Measurements from ENCODE around the gene NSDHL.

DNA sequence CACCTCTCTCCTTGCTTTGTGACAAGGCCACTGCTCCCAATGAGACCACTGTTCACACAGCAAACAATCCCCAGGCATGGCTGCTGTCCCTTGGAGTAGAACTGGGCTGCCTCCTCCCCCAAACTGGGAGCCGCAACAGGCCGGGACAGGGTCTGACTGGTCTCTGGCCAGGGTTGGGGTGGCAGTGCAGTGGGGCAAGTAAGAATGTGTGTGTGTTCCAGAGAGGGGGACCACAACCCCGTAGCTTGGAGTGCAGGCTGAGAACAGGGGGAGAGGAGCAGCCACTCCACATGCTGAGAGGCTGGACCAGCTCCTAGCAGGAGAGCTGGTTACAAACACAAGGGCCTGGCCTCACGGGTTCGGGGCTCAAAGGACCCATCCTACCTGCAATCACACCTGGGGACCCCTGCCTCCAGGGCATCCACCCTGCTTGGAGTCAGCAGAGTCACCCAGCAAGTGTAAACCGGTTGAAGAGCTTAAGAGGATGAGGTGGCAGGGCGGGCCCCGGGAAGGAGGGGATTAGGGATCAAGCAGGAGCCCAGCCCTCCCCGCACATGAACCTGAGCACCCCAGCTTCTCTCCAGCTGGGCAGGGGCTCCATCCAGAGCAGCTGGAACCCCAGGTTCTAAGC is 63.2 kb downstream of the NSDHL start:
- TF ChIP-seq, protein P1, sequence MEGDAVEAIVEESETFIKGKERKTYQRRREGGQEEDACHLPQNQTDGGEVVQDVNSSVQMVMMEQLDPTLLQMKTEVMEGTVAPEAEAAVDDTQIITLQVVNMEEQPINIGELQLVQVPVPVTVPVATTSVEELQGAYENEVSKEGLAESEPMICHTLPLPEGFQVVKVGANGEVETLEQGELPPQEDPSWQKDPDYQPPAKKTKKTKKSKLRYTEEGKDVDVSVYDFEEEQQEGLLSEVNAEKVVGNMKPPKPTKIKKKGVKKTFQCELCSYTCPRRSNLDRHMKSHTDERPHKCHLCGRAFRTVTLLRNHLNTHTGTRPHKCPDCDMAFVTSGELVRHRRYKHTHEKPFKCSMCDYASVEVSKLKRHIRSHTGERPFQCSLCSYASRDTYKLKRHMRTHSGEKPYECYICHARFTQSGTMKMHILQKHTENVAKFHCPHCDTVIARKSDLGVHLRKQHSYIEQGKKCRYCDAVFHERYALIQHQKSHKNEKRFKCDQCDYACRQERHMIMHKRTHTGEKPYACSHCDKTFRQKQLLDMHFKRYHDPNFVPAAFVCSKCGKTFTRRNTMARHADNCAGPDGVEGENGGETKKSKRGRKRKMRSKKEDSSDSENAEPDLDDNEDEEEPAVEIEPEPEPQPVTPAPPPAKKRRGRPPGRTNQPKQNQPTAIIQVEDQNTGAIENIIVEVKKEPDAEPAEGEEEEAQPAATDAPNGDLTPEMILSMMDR (IDR thresholded peaks at IDR 0.05; ENCODE audit: low read length), result no peak
- TF ChIP-seq EZH2 (optimal IDR thresholded peaks at IDR 0.05; ENCODE audit: low read depth, low read length), result no peak

Measured in MM.1S (cell line).